Right kidney (tissue), 1 donor: ENCODE measurements around the gene SIT1.
A peak's percentile ranks its signal among the peaks of the same experiment; 100 is the strongest.
"Not testable (repeated sequence)": the region's sequence is repeated elsewhere in the genome, so short reads cannot be mapped to it uniquely, and the experiment has no call there.

ENCODE experiments used
- DNase-seq: peaks from one replicate; pipeline ENCODE4 v3.0.0-alpha.2; 2016

The SIT1 gene

DNA sequence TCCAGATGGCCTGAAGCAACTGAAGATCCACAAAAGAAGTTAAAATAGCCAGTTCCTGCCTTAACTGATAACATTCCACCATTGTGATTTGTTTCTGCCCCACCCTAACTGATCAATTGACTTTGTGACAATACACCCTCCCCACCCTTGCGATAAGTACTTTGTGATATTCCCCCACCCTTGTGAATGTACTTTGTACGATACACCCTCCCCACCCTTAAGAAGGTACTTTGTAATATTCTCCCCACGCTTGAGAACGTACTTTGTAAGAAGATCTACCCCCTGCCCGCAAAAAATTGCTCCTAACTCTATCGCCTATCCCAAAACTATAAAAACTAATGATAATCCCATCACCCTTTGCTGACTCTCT lies 13.9 kb downstream of the SIT1 start:
- DNase-seq, result not testable (repeated sequence)

DNA sequence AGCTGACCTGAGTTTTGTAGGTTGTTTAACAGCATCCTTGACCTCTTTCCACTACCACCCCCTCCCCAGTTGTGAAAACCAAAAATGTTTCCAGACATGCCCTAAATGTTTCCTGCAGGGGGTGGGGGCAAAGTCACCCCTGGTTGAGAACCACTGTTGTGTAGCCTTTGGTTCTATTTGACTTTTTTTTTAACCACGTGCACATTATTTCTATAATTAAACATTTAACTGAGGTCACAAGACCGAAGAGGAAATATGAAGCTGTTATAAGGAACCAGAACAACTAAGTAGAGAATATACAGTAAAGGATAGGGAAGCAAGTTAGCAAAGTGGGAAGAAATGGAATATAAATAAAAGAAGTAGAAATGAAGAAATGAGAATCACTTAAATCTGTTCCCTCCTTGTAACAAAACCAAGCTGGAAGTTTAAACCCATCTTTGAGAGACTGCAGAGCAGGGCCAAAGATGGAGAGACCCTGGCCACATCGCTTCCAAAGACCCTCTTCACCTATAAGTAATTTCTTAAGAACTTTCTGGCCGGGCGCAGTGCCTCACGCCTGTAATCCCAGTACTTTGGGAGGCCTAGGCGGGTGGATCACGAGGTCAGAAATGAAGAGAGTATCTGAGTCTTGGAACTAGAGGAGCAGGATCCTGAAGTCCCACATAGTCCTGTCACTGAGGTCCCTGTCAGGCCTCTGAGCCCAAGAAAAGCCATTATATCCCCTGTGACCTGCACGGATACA lies 14.4 kb downstream of the SIT1 start:
- no peak for DNase-seq

DNA sequence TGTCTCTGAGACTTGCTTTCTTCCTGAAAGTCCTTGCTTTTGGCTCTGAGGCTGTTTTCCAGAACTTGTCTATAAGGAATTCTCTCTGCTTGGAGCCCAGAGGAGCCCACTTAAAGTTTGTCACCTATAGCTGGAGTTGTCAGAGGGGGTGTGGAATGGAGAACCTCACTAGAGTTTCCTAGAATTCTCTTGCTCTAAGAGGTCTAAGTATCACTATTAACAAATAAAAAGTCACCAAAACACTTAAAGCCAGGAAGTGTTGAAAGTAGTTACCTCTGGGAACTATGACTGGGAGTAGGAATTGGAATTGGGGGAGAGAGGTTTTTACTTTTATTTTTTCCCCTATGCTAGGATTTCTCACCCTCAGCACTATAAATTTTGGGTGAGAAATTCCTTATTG lies 15.0 kb downstream of the SIT1 start:
- no peak for DNase-seq

DNA sequence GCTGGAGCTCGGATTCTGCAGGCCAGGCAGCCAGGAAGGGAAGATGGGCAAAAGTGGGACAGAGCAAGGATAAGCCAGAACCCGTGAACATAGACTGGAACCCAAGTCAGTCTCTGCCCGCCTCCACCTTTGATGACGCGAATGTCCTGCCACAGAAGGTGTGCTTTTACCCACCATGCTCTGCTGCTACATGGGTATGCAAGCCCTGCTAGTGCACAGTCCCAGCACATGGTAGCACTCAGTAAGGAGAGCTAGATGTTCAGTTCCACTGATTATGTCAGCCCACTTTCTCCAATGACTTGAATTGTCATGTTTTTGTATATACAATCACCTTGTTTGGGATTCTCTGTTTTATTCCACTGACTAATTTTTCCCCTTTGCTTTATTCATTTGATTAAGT lies 21.1 kb downstream of the SIT1 start:
- no peak for DNase-seq

DNA sequence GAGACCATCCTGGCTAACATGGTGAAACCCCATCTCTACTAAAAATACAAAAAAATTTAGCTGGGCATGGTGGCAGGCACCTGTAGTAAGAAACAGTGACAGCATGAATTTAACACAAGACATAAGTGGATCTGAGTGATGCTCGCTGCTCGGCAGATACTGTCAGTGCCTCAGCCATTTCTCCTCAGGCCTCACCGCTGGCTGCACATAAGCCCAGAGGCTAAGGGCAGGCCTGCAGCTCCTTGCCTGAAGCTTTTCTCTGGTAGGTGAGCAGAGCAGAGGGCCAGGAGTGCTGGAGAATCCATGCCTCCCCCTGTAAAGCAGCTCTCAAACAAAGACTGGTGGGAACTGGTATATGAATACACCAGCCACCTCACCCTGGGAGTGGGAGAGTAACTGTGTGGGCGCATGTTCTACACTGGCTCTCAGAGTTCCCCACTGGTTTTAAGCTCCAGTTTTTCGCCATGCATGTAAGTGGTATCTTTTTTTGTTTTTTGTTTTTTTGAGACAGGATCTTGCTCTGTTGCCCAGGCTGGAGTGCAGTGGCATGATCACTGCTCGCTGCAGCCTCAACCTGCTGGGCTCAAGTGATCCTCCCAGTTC lies 22.2 kb downstream of the SIT1 start:
- DNase-seq, result no peak

DNA sequence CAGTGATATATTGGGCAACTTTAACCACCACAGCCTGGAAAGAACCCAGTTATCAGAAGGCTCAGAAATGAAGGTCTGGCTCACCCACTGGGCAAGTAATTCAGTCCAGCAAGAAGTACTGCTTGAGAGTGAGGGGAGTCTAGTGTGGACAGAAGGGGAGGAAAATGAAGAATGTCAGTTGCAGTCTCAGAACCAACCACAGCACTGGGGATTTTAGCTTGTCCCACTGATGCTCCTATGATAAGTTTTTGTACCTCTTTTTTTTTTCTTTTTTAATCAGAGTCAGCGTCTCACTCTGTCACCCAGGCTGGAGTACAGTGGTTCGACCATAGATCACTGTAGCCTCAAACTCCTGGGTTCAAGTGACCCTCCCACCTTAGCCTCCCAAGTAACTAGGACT lies 23.2 kb downstream of the SIT1 start:
- DNase-seq, result no peak

DNA sequence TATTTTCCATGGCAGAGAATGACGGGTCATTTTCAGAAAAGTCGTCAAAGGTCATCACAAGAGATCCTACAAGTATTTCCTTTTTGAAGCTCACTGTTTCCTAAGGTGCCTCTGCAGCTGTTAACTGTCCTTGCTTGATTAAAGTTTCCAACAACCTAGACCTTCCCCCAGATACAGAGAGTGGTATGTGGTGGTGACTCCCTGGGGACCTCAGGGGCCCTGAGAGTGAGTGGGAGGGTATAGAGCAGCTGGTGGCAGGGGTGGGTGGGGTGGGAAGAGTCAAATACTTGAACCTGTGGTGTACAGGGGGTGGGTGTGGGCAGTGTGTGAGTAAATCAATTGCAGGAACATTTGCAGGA lies 31.0 kb downstream of the SIT1 start:
- DNase-seq, result no peak

DNA sequence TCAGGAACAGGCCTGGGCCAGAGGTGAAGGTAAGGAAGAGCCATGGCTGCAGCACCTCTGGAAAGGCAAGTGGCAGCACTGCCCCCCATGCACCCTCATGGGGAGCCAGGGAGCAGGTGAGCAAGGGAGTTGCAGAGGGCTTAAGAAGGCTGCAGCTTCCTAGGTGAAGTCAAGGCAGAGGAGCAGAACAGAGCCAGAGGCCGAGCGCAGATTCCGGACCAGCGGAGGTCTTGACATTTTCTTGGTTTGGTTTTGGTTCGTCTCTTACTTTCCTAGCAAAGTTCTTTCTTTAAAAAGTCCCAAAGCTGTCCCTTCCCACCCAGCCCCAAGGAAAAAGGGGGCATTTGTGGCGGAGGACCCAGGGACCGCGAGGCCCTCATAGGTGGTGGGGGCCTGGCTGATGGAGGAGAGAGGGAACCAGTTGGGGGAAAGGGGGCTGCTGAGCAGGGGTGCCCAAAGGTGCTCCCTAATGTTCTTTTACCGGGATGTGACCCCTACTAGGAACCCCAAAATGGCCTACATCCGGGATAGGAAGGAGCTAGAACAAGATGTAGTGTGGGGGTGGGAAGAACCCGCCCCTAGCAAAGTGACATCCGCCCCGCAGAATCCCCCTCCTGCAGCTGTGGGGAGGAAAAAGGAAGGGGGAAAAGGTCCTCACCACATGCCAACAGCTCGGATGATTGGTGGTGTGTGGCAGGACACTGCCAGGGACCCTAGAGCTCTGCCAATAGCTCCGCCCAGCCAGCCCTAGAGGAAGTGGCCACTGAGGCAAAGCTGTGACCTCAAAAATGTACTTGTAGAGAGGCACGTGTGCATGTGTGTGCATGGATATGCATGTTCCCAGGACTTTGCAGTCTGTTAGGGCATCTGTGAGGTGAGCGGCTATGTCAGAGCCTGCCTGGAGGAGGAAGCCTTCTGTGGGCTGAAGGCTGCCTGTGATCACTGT lies 31.6 kb downstream of the SIT1 start:
- no peak for DNase-seq

DNA sequence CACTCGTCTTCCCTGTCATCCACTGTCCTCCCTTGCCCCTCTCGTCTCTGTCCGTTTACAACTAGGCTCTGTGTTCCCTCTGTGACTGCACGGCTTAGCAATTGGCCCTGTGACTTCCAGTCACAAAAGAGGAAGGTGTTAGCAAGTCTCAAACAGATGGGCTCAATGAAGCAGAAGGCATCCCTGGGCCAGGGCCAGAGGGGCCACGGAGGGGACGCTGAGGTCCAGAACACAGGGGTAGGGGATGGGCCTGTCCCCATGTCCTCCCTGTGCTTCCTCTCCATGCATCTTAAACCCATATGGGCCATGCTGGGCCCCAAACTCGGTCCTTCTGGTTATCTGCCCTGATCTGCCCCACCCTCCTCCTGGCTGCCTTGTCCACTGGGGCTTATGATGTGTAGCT lies 32.4 kb downstream of the SIT1 start, which contains the start of gene CD72:
Gene CD72, minus strand, starts transcription at position 89 of the 403 bp plus-strand sequence. CDS start 110 bp downstream, outside the sequence.
- DNase-seq, result no peak

DNA sequence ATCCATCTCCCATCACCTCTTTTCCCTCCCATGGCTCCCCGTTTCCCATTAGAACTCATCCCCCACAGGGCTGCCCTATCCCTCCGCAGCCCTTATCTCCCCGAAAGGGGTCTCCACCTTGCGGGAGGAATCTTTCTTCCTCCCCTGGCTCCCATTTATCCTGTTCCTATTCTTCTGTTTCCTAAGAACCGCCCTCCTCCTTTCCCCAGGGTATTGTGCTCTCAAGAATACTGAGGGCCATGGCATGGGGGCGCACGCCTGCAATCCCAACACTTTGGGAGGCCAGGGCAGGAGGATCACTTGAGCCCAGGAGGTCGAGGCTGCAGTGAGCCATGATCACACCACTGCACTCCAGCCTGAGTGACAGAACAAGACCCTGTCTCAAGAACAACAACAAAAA lies 33.2 kb downstream of the SIT1 start:
- DNase-seq, result no peak

DNA sequence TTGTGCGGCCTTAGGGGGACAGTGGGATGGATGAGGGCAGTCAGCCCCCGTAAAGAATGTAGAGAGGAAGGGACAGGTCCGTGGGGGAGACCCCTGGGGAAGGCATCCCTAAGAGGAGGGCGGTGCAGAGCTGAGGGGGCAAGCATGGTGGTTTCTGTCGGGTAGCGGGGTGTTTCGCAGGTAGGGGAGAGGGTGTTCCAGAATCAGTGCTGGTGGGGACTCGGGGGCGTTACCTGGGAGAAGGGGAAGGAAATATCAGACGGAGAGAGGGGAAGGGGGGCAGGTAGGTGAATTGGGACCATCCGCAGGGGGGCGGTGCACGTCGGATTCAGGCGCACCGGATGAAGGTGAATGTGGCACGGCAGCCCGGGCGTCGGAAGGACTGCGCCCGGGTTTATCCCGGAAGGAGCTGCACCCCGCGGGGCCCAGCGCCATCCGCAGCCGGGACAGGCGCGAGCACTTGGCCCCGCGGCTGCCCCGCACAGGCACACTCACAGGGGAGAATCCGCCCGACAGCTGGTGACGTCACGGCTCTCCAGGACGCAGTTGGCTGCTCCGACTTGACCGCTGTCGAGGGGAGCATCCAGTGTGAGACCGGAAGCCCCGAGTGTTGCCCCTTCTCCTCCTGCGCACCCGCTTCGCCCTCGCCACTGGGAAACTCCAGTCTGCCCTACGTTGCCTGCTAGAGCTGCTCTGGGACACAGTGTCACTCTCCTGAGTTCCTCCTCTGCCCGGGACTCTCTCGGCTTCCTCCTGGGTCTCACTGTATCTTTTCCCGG lies 33.9 kb downstream of the SIT1 start:
- peak; percentile 61 for DNase-seq

DNA sequence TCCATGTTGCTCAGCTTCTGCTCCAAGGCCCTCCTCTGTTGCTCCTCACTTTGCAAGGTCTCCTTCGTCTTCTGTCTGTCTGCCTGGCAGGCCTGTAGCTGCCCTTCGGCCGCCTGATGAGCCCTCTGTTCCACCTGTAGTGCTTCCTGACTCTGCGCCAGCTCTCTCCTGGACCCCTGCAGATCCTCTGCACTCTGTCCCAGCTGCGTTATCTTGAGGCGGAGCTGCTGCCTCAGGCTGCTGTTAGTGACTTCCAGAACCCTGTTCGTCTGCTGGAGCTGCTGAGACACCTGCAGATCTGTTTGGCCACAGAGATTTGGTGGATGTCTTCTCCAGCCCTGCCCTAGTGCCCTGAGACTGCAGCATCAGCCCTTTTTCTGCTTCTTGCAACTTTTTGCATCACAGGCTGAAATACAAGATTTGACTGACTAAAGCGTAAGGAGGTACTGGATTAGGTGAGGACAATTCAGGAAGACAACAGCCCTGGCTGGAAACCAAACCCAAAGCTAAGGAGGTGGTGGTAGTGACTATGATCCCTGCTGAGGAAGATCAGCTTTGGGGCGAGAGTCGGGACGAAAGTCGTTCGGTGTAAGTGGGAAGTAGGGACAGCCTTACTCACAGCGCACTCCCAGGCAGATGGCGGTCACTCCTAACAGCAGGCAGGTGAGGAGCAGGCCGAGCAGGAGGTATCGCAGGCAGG lies 34.6 kb downstream of the SIT1 start:
- DNase-seq, result no peak

DNA sequence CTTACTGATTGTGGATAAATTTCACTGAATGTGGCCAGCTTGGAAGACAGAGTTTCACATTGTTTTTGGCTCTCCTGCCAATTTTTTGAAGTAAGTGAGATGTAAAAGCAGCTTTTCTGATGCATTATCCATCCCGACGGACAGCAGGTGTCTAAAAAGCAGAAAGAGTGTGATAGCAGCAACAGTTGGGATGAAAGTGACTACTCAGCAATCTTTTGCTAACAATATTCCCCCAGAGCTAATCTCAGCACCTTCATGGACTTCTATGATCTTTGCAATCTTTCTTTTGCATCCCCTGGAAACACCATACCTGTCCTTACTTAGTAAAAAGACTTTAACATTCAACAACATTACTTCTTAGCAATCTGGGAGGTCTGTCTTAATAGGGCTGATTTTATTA lies 37.9 kb downstream of the SIT1 start:
- no peak for DNase-seq

DNA sequence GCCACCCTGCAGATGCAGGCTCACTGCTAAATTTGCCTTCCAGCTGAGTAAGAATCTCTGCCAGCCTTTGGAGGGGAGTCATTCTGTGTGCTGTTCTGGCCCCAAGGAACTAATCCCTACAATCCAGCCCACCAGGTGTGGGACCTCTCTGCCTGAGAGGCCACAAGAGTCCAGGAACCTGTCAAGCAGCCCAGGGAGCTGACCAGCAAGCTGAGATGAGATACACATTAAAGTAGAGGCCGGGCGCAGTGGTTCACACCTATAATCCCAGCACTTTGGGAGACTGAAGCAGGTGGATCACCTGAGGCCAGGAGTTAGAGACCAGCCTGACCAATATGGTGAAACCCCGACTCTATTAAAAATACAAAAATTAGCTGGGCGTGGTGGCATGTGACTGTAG lies 38.7 kb downstream of the SIT1 start:
- DNase-seq, result not testable (repeated sequence)

DNA sequence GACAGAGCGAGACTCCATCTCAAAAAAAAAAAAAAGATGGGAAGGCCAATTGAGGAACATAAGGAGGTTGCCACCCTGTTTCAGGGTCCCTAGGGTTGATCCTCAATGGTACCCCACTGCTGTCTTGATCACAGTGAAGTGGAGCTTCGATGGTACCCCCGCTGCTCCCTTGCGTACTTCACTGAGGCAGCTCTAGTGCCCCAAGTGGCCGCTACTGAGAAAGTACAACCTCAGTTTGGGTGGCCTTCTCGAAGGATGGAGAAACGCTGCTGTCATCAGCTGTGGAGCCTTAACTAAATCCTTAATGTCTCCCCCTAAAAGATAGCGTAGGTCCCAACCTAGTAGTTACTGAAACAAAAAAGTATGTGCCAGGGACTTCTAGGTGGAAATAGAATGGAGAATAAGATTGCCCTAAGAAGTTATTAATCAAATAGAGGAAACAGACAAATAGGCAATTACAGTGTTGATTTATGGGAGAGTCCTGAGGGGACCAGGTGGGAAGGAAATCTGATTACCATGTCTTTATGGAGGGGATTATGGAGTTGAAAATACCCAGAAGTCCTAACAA lies 39.4 kb downstream of the SIT1 start:
- DNase-seq, result no peak

DNA sequence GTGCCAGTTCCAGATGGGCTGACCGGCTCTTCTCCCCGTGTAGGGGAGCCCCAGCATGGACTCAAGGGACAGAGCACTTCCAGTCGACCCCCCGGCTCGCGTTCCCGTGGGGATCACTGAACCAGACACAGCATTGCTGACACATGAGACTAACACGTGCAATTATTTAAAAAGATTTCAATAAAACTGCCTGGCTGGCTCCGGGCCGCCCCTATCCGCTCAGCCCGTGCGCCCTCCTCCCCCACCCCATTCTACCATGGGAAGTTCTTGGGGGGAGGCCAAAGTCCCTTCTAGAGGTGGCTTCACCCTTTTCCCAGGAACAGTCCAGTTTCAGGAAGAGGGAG lies 40.9 kb downstream of the SIT1 start:
- no peak for DNase-seq

DNA sequence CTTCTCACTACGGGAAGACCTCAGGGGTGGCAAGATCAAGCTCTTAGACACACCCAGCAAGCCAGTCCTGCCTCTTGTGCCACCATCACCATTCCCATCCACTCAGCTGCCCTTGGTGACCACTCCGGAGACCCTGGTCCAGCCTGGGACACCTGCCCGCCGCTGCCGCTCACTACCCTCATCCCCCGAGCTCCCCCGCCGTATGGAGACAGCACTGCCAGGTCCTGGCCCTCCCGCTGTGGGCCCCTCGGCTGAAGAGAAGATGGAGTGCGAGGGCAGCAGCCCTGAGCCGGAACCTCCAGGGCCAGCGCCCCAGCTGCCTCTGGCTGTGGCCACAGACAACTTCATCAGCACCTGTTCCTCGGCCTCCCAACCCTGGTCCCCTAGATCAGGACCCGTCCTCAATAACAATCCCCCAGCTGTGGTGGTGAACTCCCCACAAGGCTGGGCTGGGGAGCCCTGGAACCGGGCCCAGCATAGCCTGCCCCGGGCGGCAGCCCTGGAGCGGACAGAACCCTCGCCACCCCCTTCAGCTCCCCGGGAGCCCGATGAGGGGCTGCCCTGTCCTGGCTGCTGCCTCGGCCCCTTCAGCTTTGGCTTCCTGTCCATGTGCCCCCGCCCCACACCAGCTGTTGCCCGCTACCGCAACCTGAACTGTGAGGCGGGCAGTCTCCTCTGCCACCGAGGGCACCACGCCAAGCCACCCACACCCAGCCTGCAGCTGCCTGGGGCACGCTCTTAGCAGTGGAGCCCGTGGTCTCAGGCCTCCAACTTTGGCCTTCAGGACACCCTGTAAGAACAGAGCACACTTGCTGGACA lies 41.5 kb downstream of the SIT1 start:
- no peak for DNase-seq

DNA sequence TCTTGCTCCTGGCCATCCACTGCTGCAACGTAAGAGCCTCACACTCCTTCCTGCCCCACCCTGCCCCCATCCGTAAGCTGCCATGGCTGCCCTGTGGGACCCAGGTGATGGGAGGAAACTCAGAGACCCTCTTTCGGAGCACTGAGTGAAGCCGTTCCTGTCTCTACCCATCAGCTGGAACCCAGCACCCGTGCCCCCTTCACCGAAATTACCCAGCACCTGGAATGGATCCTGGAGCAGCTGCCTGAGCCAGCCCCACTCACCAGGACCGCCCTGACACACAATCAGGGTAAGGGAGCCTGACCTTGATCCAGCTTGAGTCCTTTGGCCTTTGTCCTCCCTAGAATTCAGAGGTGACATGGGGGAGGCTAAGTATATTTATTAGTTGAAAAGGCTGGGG lies 42.5 kb downstream of the SIT1 start:
- DNase-seq, result no peak

DNA sequence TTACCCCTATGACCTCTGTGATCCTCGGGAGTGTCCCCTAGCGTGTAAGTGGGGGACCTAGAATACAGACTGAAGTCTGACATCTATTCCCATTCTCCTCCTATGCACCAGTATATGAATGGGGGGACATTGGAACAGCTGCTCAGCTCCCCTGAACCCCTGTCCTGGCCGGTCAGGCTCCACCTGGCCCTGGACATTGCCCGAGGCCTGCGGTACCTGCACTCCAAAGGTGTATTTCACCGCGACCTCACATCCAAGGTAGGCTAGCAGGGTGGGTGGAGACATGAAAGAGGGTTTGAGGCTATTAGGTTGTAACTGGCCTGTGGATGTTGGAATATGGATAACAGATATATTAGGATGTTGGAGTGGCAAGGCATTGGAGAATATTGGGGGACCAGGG lies 44.0 kb downstream of the SIT1 start:
- no peak for DNase-seq

DNA sequence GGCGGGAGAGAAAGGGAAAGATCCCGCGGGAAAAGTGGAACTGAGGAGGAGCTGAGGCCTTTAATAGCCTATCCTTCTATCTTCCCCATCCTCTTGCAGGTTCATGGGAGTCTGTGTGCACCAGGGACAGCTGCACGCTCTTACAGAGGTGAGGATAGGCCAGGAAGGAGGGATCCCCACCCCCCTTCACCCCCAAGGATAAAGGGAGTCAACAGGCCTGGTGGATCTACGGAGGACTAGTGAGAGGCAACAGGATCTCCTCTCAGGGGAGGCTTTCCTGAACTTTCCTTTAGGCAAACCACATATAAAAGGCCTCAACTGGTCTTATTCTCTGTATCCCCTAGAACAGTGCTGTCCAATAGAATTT lies 44.6 kb downstream of the SIT1 start:
- DNase-seq, result no peak
